Measurements from ENCODE around the gene CCM2L.

DNA sequence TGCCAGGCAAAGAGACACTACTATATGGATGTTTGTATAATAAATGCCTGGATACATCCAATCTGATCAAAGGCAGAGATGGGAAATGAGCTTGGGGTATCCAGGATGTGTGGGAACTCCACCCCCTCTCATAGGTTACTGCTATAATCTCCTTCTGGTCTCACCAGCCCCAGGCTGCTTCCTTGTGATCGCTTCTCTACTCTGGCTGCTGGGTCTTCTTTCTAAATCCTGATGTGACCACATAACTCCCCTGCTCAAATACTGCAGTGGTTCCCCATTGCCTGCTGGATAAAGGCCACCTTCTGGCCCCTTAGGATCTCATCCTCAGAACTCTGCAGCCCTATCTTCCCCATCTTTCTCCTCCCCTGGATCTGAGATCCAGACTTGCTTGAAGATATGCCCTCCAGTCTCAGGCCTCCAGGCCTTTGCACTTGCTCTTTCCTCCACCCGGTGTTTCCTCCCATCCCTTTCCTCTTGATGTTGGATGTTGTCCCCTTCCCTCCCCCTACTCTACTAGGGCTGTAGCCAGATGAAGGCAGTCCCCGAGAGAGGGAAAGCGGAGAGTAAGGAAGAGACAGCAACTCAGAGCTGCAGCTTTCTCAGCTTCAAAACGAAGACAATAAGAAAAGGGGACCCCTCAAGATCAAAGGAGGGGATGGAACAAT lies 43.1 kb upstream of the CCM2L start:
- no peak for TF ChIP-seq POLR2AphosphoS5 (IDR thresholded peaks at IDR 0.05; ENCODE audit: low read depth, low read length)
- TF ChIP-seq TAF1 (IDR thresholded peaks at IDR 0.05; ENCODE audit: low read depth, low read length), result no peak
